Measurements from ENCODE around the gene FAM50A. TPM values are rescaled to one million over a fixed set of nuclear protein-coding genes. Genes with fewer than 3 reads are reported as not detected.
A peak's percentile ranks its signal among the peaks of the same experiment; 100 is the strongest.

FAM50A gene
- total RNA-seq, 1 experiment from 2014 or later = 75.9 TPM

- DNase-seq = no peak
- Histone ChIP-seq H3K36me3 (ENCODE audit: control insufficient read depth, insufficient read depth, low read length) (0 out of 2 replicates have a peak, but pooled peaks cover 1% of the 10 kb centered on the region), H3K9me3 (no peaks in the 10 kb centered on the region), H3K4me3 (ENCODE audit: low read depth, low read length) (no peak overlapping the region), H3K4me1 (peaks cover 4% of the 10 kb centered on the region; the same call in 1 of the 2 replicates), H3K27me3 (replicated peaks; ENCODE audit: control insufficient read depth, insufficient read depth, low read length) (no peaks in the 10 kb centered on the region)
- ChIA-PET CTCF (no interaction called here), POLR2A (no interaction called here)
- Mint-ChIP-seq H3K4me1 (ENCODE audit: low read depth, unreplicated experiment) (peaks cover 6% of the 10 kb centered on the region), H3K4me3 (ENCODE audit: unreplicated experiment) (peak overlapping the region; percentile 16), H3K27me3 (ENCODE audit: insufficient read depth, unreplicated experiment) (no peaks in the 10 kb centered on the region), H3K27ac (ENCODE audit: unreplicated experiment) (no peak overlapping the region), H3K9me3 (ENCODE audit: unreplicated experiment) (no peaks in the 10 kb centered on the region), H3K36me3 (ENCODE audit: insufficient read depth, unreplicated experiment) (peaks cover 10% of the 10 kb centered on the region)
- TF ChIP-seq CTCF (IDR thresholded peaks at IDR 0.05; ENCODE audit: insufficient read depth in 1 of 2, low read depth in 1 of 2, low read length in 1 of 2, severe bottlenecking in 1 of 2, unreplicated experiment in 1 of 2) = no peak
- BruUV-seq (replicated peaks) = no TSS peak
- intact Hi-C loops (cut with micrococcal nuclease; ENCODE audit: unreplicated experiment) = no loop called here
Observed at GRCh38 chrX:154488336-154489075, 44.6 kb downstream of the FAM50A start.

DNA sequence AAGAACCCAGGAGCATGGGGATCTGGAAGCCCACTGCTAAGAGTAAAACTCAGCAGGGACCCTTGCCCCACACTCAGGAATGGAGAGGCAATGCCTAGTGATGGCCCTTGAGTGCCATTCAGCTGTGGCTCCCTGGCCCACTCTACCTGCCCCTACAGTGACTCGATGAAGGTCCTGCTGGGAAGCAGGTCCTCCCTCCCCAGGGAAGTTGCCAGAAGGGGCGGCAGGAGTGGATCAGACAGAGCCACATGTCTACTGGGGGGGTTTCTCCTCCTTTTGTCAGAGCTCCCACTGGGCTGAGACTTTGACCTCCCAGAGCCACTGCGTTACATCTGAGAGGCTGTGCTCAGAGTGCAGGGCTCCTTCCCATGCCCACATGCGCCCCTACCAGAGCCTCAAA lies 45.2 kb downstream of the FAM50A start:
- peaks cover 5% of the 10 kb centered on the region for H3K36me3 Mint-ChIP-seq (ENCODE audit: insufficient read depth, unreplicated experiment)
- TF ChIP-seq CTCF (IDR thresholded peaks at IDR 0.05; ENCODE audit: insufficient read depth in 1 of 2, low read depth in 1 of 2, low read length in 1 of 2, severe bottlenecking in 1 of 2, unreplicated experiment in 1 of 2) = no peak
- H3K36me3 ChIP-seq (ENCODE audit: control insufficient read depth, insufficient read depth, low read length) = 0 out of 2 replicates have a peak, but pooled peaks cover 1% of the 10 kb centered on the region
- peak overlapping the region; percentile 4; the same call in 1 of the 2 replicates for H3K4me3 ChIP-seq (ENCODE audit: low read depth, low read length)
- DNase-seq = no peak
- CTCF ChIA-PET = interaction anchor here (1.7 kb wide), 1 partner anchor 116 kb away, joined by 7 read pairs; no protein-coding TSS in a partner anchor
- no peaks in the 10 kb centered on the region for H3K9me3 ChIP-seq
- BruUV-seq (replicated peaks) = no TSS peak
- no peaks in the 10 kb centered on the region for H3K27me3 ChIP-seq (replicated peaks; ENCODE audit: control insufficient read depth, insufficient read depth, low read length)
- peak overlapping the region; percentile 92 for H3K27ac Mint-ChIP-seq (ENCODE audit: unreplicated experiment)
- no peaks in the 10 kb centered on the region for H3K9me3 Mint-ChIP-seq (ENCODE audit: unreplicated experiment)
- POLR2A ChIA-PET = interaction anchor here (1.7 to 1.9 kb wide), 3 partner anchors 11 to 38 kb away, joined by 8 to 16 read pairs (median 8); partner anchors contain the start of genes FAM3A and LAGE3
- no peaks in the 10 kb centered on the region for H3K27me3 Mint-ChIP-seq (ENCODE audit: insufficient read depth, unreplicated experiment)
- peaks cover 6% of the 10 kb centered on the region for H3K4me1 Mint-ChIP-seq (ENCODE audit: low read depth, unreplicated experiment)
- H3K4me3 Mint-ChIP-seq (ENCODE audit: unreplicated experiment) = peak overlapping the region; percentile 73
- intact Hi-C loops (cut with micrococcal nuclease; ENCODE audit: unreplicated experiment) = no loop called here
- peaks cover 4% of the 10 kb centered on the region; the same call in 1 of the 2 replicates for H3K4me1 ChIP-seq

- intact Hi-C loops (cut with micrococcal nuclease; ENCODE audit: unreplicated experiment) = loop anchor here (1.0 to 2.0 kb wide), 2 partner anchors 26 to 45 kb away; partner anchors contain the start of gene FAM3A
- no peaks in the 10 kb centered on the region for H3K9me3 Mint-ChIP-seq (ENCODE audit: unreplicated experiment)
- BruUV-seq (replicated peaks) = no TSS peak
- H3K27ac Mint-ChIP-seq (ENCODE audit: unreplicated experiment) = peak overlapping the region; percentile 92
- peaks cover 4% of the 10 kb centered on the region; the same call in 1 of the 2 replicates for H3K4me1 ChIP-seq
- TF ChIP-seq CTCF (IDR thresholded peaks at IDR 0.05; ENCODE audit: insufficient read depth in 1 of 2, low read depth in 1 of 2, low read length in 1 of 2, severe bottlenecking in 1 of 2, unreplicated experiment in 1 of 2) = no peak
- peak in 1 of 2 experiments; percentile 5 for DNase-seq
- peak overlapping the region; percentile 57 for H3K4me3 ChIP-seq (ENCODE audit: low read depth, low read length)
- CTCF ChIA-PET = interaction anchor here (0.7 to 1.7 kb wide), 6 partner anchors 11 to 117 kb away, joined by 3 to 7 read pairs (median 4); partner anchors contain the start of genes DNASE1L1, FAM3A and LAGE3
- no peaks in the 10 kb centered on the region for H3K9me3 ChIP-seq
- peak overlapping the region; percentile 73 for H3K4me3 Mint-ChIP-seq (ENCODE audit: unreplicated experiment)
- H3K27me3 Mint-ChIP-seq (ENCODE audit: insufficient read depth, unreplicated experiment) = no peaks in the 10 kb centered on the region
- 0 out of 2 replicates have a peak, but pooled peaks cover under 1% of the 10 kb centered on the region for H3K36me3 ChIP-seq (ENCODE audit: control insufficient read depth, insufficient read depth, low read length)
- POLR2A ChIA-PET = interaction anchor here (0.5 to 1.9 kb wide), 15 partner anchors 9 to 316 kb away, joined by 3 to 16 read pairs (median 4); partner anchors contain the start of genes EMD, FAM3A, FAM50A and IKBKG
- peaks cover 6% of the 10 kb centered on the region for H3K4me1 Mint-ChIP-seq (ENCODE audit: low read depth, unreplicated experiment)
- no peaks in the 10 kb centered on the region for H3K27me3 ChIP-seq (replicated peaks; ENCODE audit: control insufficient read depth, insufficient read depth, low read length)
- peaks cover 5% of the 10 kb centered on the region for H3K36me3 Mint-ChIP-seq (ENCODE audit: insufficient read depth, unreplicated experiment)
Observed at GRCh38 chrX:154490021-154490413, 46.1 kb downstream of the FAM50A start.

Data from Caco-2 (cell line).